Kidney glomerular epithelial cell (primary cell): Measurements from ENCODE around the gene ATP2A2.
A peak's percentile ranks its signal among the peaks of the same experiment; 100 is the strongest.
"Not testable (repeated sequence)": the region's sequence is repeated elsewhere in the genome, so short reads cannot be mapped to it uniquely, and the experiment has no call there.

Experiments used
- DNase-seq: peaks from one replicate; lab custom pipeline; 2025; lab: John Stamatoyannopoulos, UW

Gene ATP2A2

GRCh38 chr12:110301065-110301806 lies 20.2 kb downstream of the ATP2A2 start:
- no peak for DNase-seq

GRCh38 chr12:110304061-110304551 lies 23.1 kb downstream of the ATP2A2 start:
- no peak for DNase-seq

- DNase-seq: no peak
Observed at GRCh38 chr12:110307372-110307771, 26.3 kb downstream of the ATP2A2 start.

- DNase-seq: no peak
Observed at GRCh38 chr12:110310763-110311162, 29.7 kb downstream of the ATP2A2 start.

GRCh38 chr12:110311903-110312302 lies 30.9 kb downstream of the ATP2A2 start:
- DNase-seq: no peak

- peak; percentile 84 for DNase-seq
Observed at GRCh38 chr12:110312581-110313360, 31.7 kb downstream of the ATP2A2 start.

GRCh38 chr12:110314308-110314707 lies 33.3 kb downstream of the ATP2A2 start:
- peak; percentile 82 for DNase-seq

- no peak for DNase-seq
Observed at GRCh38 chr12:110316861-110317260, 35.8 kb downstream of the ATP2A2 start.

GRCh38 chr12:110317911-110318310 lies 36.9 kb downstream of the ATP2A2 start:
- no peak for DNase-seq

GRCh38 chr12:110320550-110320949 lies 39.5 kb downstream of the ATP2A2 start:
- DNase-seq: no peak

GRCh38 chr12:110329710-110330109 lies 48.7 kb downstream of the ATP2A2 start:
- DNase-seq: no peak

- no peak for DNase-seq
Observed at GRCh38 chr12:110330124-110330523, 49.1 kb downstream of the ATP2A2 start.

GRCh38 chr12:110330544-110330943 lies 49.5 kb downstream of the ATP2A2 start:
- no peak for DNase-seq

GRCh38 chr12:110333201-110333600 lies 52.2 kb downstream of the ATP2A2 start:
- DNase-seq: no peak

- no peak for DNase-seq
Observed at GRCh38 chr12:110335481-110336045, 54.5 kb downstream of the ATP2A2 start.

GRCh38 chr12:110337912-110338710 lies 57.1 kb downstream of the ATP2A2 start:
- no peak for DNase-seq

- no peak for DNase-seq
Observed at GRCh38 chr12:110338754-110339153, 57.7 kb downstream of the ATP2A2 start.

GRCh38 chr12:110339184-110339952 lies 58.3 kb downstream of the ATP2A2 start:
- DNase-seq: no peak

GRCh38 chr12:110340261-110340660 lies 59.2 kb downstream of the ATP2A2 start:
- not testable (repeated sequence) for DNase-seq

- no peak for DNase-seq
Observed at GRCh38 chr12:110340706-110341105, 59.7 kb downstream of the ATP2A2 start.

GRCh38 chr12:110342157-110342556 lies 61.1 kb downstream of the ATP2A2 start:
- DNase-seq: no peak
